Measurements from ENCODE around the gene PXYLP1. TPM values are rescaled to one million over a fixed set of nuclear protein-coding genes. Genes with fewer than 3 reads are reported as not detected.

Gene PXYLP1
- polyA plus RNA-seq, 1 experiment, result 11.2 TPM

DNA sequence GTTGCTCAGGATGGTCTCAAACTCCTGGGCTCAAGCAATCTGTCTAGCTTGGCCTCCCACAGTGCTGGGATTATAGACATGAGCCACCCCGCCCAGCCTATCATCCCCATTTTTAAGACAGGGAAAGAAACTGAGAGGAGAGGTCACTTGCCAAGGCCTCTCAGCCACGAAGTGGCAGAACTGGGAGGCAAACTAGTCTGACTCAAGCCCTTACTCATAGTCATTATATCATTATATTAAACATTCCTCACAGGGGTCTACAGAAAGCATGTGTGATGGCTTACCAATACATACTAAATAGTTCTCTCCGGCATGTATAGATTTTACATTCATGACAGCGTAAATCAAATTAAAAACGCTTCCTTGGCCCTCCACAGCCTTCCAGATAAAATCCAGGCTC, 74.7 kb downstream of the PXYLP1 start:
- DNase-seq (ENCODE audit: low read depth), result no peak
- H3K4me3 ChIP-seq (ENCODE audit: low read depth, low read length), result no peak overlapping the region
- POLR2A ChIA-PET, result no interaction called here
- H3K27me3 ChIP-seq (ENCODE audit: control insufficient read depth, insufficient read depth, low read length), result no peaks in the 10 kb centered on the region
- H3K36me3 ChIP-seq (ENCODE audit: control insufficient read depth, insufficient read depth, low read length), result no peaks in the 10 kb centered on the region
- CTCF ChIA-PET, result interaction anchor here (0.9 to 14.7 kb wide), 5 partner anchors 11 to 255 kb away, joined by 4 to 282 read pairs (median 12); partner anchors contain the start of gene PXYLP1
- TF ChIP-seq, protein P1, sequence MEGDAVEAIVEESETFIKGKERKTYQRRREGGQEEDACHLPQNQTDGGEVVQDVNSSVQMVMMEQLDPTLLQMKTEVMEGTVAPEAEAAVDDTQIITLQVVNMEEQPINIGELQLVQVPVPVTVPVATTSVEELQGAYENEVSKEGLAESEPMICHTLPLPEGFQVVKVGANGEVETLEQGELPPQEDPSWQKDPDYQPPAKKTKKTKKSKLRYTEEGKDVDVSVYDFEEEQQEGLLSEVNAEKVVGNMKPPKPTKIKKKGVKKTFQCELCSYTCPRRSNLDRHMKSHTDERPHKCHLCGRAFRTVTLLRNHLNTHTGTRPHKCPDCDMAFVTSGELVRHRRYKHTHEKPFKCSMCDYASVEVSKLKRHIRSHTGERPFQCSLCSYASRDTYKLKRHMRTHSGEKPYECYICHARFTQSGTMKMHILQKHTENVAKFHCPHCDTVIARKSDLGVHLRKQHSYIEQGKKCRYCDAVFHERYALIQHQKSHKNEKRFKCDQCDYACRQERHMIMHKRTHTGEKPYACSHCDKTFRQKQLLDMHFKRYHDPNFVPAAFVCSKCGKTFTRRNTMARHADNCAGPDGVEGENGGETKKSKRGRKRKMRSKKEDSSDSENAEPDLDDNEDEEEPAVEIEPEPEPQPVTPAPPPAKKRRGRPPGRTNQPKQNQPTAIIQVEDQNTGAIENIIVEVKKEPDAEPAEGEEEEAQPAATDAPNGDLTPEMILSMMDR (IDR thresholded peaks at IDR 0.05; ENCODE audit: insufficient read depth, low read depth, low read length), result no peak

DNA sequence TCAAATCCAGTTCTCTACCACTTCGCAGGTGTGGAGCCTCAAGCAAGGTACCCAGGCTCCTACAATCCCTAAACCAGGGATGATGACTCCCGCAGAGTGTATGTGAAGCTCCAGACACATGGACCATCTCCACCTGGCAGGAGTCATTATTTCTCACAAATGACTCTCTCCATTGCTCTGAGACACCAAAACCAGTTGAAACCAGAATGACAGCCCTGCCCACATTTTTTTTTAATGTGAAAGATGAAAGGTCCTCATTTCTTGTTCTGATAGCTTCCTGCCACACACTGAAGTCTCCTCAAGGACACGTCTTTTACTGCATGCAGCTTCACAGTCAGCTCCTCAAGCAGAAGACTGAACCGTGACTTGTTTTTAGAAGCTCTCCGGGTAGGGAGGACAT, 75.3 kb downstream of the PXYLP1 start:
- TF ChIP-seq, protein P1 (IDR thresholded peaks at IDR 0.05; ENCODE audit: insufficient read depth, low read depth, low read length), result no peak
- no peak overlapping the region for H3K4me3 ChIP-seq (ENCODE audit: low read depth, low read length)
- CTCF ChIA-PET, result interaction anchor here (0.6 to 14.7 kb wide), 7 partner anchors 12 to 271 kb away, joined by 3 to 282 read pairs (median 4); partner anchors contain the start of gene PXYLP1
- no peaks in the 10 kb centered on the region for H3K27me3 ChIP-seq (ENCODE audit: control insufficient read depth, insufficient read depth, low read length)
- POLR2A ChIA-PET, result interaction anchor here (0.6 kb wide), 1 partner anchor 149 kb away, joined by 3 read pairs; no protein-coding TSS in a partner anchor
- DNase-seq (ENCODE audit: low read depth), result no peak
- no peaks in the 10 kb centered on the region for H3K36me3 ChIP-seq (ENCODE audit: control insufficient read depth, insufficient read depth, low read length)

DNA sequence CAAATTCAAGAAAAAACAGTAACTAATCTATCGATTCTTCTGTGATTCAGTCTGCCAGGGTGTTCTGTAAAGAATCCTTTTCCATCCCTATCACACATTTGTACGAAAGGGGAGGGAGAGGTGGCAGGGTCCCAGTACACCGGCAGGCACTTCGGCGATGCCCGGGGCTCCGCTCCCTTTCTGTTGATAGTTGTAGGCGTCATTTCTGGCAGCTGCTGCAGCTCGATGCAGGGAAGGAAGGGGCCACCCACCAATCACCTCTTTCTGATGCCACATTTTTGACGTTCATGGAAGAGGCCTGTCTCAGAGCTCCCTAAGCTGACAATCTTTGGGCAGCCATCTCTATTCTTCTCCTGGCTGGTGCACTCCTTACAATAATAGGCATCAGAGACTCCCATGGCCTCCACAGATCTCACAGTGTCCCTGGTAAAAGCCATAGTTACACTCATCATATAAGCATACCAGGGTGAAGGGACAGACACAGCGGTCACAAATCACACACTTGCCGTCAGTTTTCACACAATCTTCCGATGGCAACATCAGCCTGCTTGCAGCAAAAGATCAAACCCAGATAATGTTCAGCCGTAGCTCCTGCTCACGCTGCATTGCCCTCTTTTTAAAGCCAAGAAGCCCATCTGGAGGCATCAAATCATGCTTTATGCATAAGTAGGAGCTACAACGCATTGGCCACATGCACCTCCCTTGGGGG, 75.9 kb downstream of the PXYLP1 start:
- TF ChIP-seq, protein P1 (IDR thresholded peaks at IDR 0.05; ENCODE audit: insufficient read depth, low read depth, low read length), result no peak
- ChIA-PET POLR2A (interaction anchor here (0.6 kb wide), 1 partner anchor 149 kb away, joined by 3 read pairs; no protein-coding TSS in a partner anchor), CTCF (interaction anchor here (0.6 to 14.7 kb wide), 11 partner anchors 38 to 270 kb away, joined by 3 to 282 read pairs (median 3); partner anchors contain the start of gene PXYLP1)
- Histone ChIP-seq H3K27me3 (ENCODE audit: control insufficient read depth, insufficient read depth, low read length) (no peaks in the 10 kb centered on the region), H3K4me3 (ENCODE audit: low read depth, low read length) (no peak overlapping the region), H3K36me3 (ENCODE audit: control insufficient read depth, insufficient read depth, low read length) (no peaks in the 10 kb centered on the region)
- no peak for DNase-seq (ENCODE audit: low read depth)

DNA sequence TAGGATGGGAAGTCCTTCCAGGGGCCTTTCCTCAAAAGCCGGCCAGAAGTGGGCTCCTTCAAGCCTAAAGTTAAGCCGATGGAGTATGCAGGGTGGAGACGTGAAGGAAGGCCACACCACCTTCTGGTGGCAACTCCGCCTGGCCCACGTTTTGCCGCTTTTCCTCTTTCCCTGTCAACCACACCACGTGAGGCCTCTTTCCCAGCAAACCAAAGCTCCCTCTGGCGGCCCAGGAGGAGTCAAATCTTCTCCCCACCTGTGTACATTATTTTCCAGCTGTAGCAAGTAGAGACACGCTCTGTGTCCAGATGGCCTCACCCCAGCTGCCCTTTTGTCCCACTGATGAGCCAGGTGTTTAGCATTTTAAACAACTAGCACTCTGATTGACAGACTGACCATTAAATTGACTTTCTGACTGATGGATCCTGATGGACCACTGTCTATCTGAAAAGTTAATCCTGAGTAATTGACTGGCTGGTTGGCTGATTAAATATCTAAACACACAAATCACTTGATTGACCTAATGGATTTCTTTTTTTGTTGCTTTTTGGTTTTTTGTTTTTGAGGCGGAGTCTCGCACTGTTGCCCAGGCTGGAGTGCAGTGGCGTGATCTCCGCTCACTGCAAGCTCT, 77.1 kb downstream of the PXYLP1 start:
- no peaks in the 10 kb centered on the region for H3K27me3 ChIP-seq (ENCODE audit: control insufficient read depth, insufficient read depth, low read length)
- H3K4me3 ChIP-seq (ENCODE audit: low read depth, low read length), result no peak overlapping the region
- DNase-seq (ENCODE audit: low read depth), result no peak
- ChIA-PET CTCF (interaction anchor here (0.8 to 14.7 kb wide), 15 partner anchors 23 to 309 kb away, joined by 3 to 282 read pairs (median 3); partner anchors contain the start of gene PXYLP1), POLR2A (interaction anchor here (0.6 kb wide), 1 partner anchor 40 kb away, joined by 3 read pairs; no protein-coding TSS in a partner anchor)
- TF ChIP-seq, protein P1 (IDR thresholded peaks at IDR 0.05; ENCODE audit: insufficient read depth, low read depth, low read length), result peak; percentile 70
- no peaks in the 10 kb centered on the region for H3K36me3 ChIP-seq (ENCODE audit: control insufficient read depth, insufficient read depth, low read length)

DNA sequence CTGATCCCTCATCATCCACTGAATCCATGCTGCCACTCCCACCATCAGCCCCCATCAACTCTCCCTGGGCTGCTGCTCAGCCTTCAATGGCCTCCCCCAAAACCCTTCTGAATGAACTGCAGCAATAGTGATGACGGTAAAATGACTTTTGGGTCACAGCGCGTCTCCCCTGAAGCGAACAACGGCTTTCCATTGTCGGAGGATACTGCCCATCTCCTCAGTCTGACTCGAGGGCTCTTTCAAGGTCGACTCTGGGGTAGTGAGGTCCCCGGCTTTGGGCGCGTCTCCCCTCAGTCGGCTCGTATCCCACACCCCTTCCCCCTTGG, 79.5 kb downstream of the PXYLP1 start:
- POLR2A ChIA-PET, result interaction anchor here (1.0 to 1.2 kb wide), 3 partner anchors 49 to 145 kb away, joined by 4 to 5 read pairs (median 4); no protein-coding TSS in a partner anchor
- CTCF ChIA-PET, result interaction anchor here (0.6 to 14.7 kb wide), 29 partner anchors 8 to 569 kb away, joined by 3 to 282 read pairs (median 4); partner anchors contain the start of genes PXYLP1, RASA2 and ZBTB38
- no peaks in the 10 kb centered on the region for H3K27me3 ChIP-seq (ENCODE audit: control insufficient read depth, insufficient read depth, low read length)
- peak overlapping the region; percentile 64 for H3K4me3 ChIP-seq (ENCODE audit: low read depth, low read length)
- H3K36me3 ChIP-seq (ENCODE audit: control insufficient read depth, insufficient read depth, low read length), result no peaks in the 10 kb centered on the region
- TF ChIP-seq, protein P1 (IDR thresholded peaks at IDR 0.05; ENCODE audit: insufficient read depth, low read depth, low read length), result no peak
- no peak for DNase-seq (ENCODE audit: low read depth)
